ENCODE measurements around the gene NEUROG2.
A peak's percentile ranks its signal among the peaks of the same experiment; 100 is the strongest.
"Not testable (repeated sequence)": the region's sequence is repeated elsewhere in the genome, so short reads cannot be mapped to it uniquely, and the experiment has no call there.

The NEUROG2 gene

GRCh38 chr4:112516066-112516470 is at the start of gene NEUROG2:
Gene NEUROG2 (minus strand): TSS chr4:112516180. CDS start chr4:112515475, 705 bp downstream.
- DNase-seq (ENCODE audit: low read depth): no peak

DNA sequence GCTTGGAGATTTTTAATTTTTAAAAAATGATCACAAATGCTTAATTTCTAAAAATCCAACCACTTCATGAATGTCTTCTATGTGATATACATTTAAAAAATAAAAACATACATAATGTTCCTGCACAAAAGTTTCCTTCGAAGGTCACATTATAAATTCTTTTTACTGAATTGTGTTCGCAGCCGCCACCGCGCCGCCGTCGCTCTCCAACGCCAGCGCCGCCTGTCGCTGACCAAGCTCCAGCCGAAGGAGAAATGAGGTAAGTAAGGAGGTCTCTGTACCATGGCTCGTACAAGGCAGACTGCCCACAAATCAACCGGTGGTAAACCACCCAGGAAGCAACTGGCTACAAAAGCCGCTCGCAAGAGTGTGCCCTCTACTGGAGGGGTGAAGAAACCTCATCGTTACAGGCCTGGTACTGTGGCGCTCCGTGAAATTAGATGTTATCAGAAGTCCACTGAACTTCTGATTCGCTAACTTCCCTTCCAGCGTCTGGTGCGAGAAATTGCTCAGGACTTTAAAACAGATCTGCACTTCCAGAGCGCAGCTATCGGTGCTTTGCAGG is 48.8 kb upstream of the NEUROG2 start:
- DNase-seq (ENCODE audit: low read depth): no peak

- no peak for DNase-seq (ENCODE audit: low read depth)
Observed at GRCh38 chr4:112563431-112564200, 47.6 kb upstream of the NEUROG2 start.

GRCh38 chr4:112562254-112562879 is 46.4 kb upstream of the NEUROG2 start:
- no peak for DNase-seq (ENCODE audit: low read depth)

DNA sequence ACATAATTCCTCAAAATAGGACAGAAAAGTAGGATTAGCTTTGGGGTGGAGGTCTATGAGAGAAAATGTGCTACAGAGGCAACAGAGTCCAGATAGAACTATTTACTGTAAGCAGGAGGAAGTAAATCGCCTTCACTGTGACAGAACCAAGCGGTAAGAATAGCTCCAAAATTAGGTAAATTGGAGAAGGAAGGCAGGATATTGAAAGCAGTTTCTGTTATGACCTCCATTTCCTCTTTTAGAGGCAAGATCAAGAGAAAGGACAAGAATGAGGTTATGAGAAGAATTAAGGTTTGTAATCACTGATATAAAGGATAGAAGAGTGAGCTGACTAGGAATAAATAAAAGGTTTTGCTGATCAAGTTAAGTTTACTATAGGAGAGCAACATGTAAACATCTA is 44.1 kb upstream of the NEUROG2 start:
- no peak for DNase-seq (ENCODE audit: low read depth)

GRCh38 chr4:112559053-112559452 is 43.1 kb upstream of the NEUROG2 start:
- no peak for DNase-seq (ENCODE audit: low read depth)

- DNase-seq (ENCODE audit: low read depth): no peak
Observed at GRCh38 chr4:112557676-112558411, 41.9 kb upstream of the NEUROG2 start.

GRCh38 chr4:112554271-112554670 is 38.3 kb upstream of the NEUROG2 start:
- not testable (repeated sequence) for DNase-seq (ENCODE audit: low read depth)

DNA sequence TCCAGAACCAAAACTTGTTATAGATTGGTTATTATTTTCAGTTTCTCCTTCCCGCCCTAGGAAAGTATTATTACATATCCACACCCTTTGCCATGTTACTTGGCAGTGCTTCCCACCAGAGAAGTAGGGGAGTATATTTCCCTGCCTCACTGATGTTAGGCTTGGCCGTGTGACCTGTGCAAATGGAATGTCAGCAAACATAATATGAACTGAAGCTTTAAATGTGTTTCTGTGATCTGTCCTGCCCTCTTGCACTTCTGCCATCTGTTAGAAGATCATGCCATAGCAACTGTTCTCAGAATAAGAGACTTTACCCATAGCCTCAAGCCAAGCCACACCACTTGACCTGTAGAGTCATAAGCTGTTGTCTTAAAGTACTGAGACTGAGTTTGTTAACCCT is 36.7 kb upstream of the NEUROG2 start:
- peak; percentile 60 for DNase-seq (ENCODE audit: low read depth)

- DNase-seq (ENCODE audit: low read depth): no peak
Observed at GRCh38 chr4:112550728-112551127, 34.7 kb upstream of the NEUROG2 start.

GRCh38 chr4:112546476-112546875 is 30.5 kb upstream of the NEUROG2 start:
- DNase-seq (ENCODE audit: low read depth): no peak

GRCh38 chr4:112545346-112545745 is 29.4 kb upstream of the NEUROG2 start:
- DNase-seq (ENCODE audit: low read depth): no peak

DNA sequence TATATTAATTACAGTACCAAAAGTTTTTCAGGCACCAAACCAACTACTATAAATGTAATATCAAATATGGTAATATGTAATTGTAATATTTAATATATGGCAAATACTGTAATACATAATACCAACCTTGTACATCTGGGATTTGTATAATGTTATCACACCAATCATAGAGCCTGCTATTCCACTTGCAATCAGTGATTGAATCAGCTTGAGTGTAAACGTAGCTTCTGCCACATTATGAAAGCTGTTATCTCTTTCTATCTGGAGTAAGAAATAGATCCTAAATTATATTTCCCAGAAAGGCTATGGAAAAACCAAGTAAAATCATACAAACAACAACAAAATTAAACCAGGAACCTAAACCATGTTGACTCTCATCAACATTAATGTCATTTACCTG is 24.7 kb upstream of the NEUROG2 start:
- no peak for DNase-seq (ENCODE audit: low read depth)

GRCh38 chr4:112536123-112536522 is 20.1 kb upstream of the NEUROG2 start:
- no peak for DNase-seq (ENCODE audit: low read depth)

DNA sequence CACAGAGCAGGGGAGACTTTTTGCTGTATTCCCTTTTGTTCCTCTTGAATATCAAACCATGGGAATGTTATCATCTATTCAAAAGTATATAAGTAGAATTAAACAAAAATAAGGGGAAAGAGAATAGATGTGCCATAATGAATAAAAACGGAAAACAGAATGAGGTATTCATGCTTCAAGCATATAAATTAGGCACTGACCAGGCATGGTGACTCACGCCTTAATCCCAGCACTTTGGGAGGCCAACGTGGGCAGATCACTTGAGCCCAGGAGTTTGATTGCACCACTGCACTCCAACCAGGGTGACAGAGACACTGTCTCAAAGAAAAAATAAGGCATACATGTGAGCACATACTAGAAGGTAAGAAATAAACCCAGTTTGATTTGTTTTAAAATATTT is 16.3 kb upstream of the NEUROG2 start:
- DNase-seq (ENCODE audit: low read depth): no peak

- no peak for DNase-seq (ENCODE audit: low read depth)
Observed at GRCh38 chr4:112531146-112531545, 15.2 kb upstream of the NEUROG2 start.

DNA sequence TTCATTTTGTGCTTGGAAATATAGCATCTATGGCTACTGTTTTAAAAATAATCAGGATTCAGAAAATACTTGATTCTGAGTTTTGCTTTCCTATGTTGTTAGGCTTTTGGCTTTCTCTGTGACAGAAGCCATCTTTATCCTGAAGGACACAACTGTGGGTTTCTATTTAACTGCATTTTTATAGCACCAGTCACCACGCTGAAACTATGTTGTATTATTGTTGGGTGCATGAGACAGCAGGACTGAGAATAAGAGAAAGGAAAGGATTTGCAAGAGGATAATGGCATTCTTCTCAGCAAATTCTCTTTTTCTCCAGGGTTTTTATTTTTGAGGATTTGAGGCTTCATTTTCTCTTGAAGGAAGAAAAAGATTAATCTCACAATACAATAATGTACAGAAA is 10.1 kb upstream of the NEUROG2 start:
- peak; percentile 44 for DNase-seq (ENCODE audit: low read depth)

GRCh38 chr4:112523764-112524505 is 8.0 kb upstream of the NEUROG2 start:
- DNase-seq (ENCODE audit: low read depth): no peak

GRCh38 chr4:112523008-112523721 is 7.2 kb upstream of the NEUROG2 start:
- DNase-seq (ENCODE audit: low read depth): no peak

- DNase-seq (ENCODE audit: low read depth): not testable (repeated sequence)
Observed at GRCh38 chr4:112522431-112522830, 6.5 kb upstream of the NEUROG2 start.

Data from GM04503 (cell line).